Measurements from ENCODE around the gene KIF26B. TPM values are rescaled to one million over a fixed set of nuclear protein-coding genes. Genes with fewer than 3 reads are reported as not detected.
"Not testable (repeated sequence)": the region's sequence is repeated elsewhere in the genome, so short reads cannot be mapped to it uniquely, and the experiment has no call there.

Gene KIF26B
- total RNA-seq, 1 donor from 2014 or later: 1.1 TPM

GRCh38 chr1:245301921-245302320 is 147.1 kb downstream of the KIF26B start:
- intact Hi-C loops (cut with DNase I): no loop called here
- no peak for DNase-seq (ENCODE audit: low spot score)

GRCh38 chr1:245304698-245305097 is 149.9 kb downstream of the KIF26B start:
- intact Hi-C loops (cut with DNase I): no loop called here
- DNase-seq (ENCODE audit: low spot score): no peak

GRCh38 chr1:245306020-245306419 is 151.2 kb downstream of the KIF26B start:
- no peak for DNase-seq (ENCODE audit: low spot score)
- intact Hi-C loops (cut with DNase I): no loop called here

GRCh38 chr1:245306628-245307410 is 152.0 kb downstream of the KIF26B start:
- intact Hi-C loops (cut with DNase I): no loop called here
- no peak for DNase-seq (ENCODE audit: low spot score)

- intact Hi-C loops (cut with DNase I): no loop called here
- DNase-seq (ENCODE audit: low spot score): no peak
Observed at GRCh38 chr1:245310571-245311531, 156.1 kb downstream of the KIF26B start.

- DNase-seq (ENCODE audit: low spot score): no peak
- intact Hi-C loops (cut with DNase I): no loop called here
Observed at GRCh38 chr1:245311887-245312536, 157.2 kb downstream of the KIF26B start.

- intact Hi-C loops (cut with DNase I): no loop called here
Observed at GRCh38 chr1:245313576-245313975, 158.8 kb downstream of the KIF26B start.

GRCh38 chr1:245316784-245317183 is 162.0 kb downstream of the KIF26B start:
- intact Hi-C loops (cut with DNase I): no loop called here
- no peak for DNase-seq (ENCODE audit: low spot score)

More at GRCh38 chr1:245313576-245313975, 158.8 kb downstream of the KIF26B start:
- no peak for DNase-seq (ENCODE audit: low spot score)

GRCh38 chr1:245317217-245317616 is 162.4 kb downstream of the KIF26B start:
- DNase-seq (ENCODE audit: low spot score): no peak
- intact Hi-C loops (cut with DNase I): no loop called here

GRCh38 chr1:245319094-245319493 is 164.3 kb downstream of the KIF26B start:
- intact Hi-C loops (cut with DNase I): no loop called here
- no peak for DNase-seq (ENCODE audit: low spot score)

- no peak for DNase-seq (ENCODE audit: low spot score)
- intact Hi-C loops (cut with DNase I): no loop called here
Observed at GRCh38 chr1:245322673-245323072, 167.9 kb downstream of the KIF26B start.

- DNase-seq (ENCODE audit: low spot score); intact Hi-C loops (cut with DNase I): not testable (repeated sequence)
Observed at GRCh38 chr1:245323765-245324164, 169.0 kb downstream of the KIF26B start.

- intact Hi-C loops (cut with DNase I): no loop called here
- DNase-seq (ENCODE audit: low spot score): no peak
Observed at GRCh38 chr1:245325922-245326795, 171.4 kb downstream of the KIF26B start.

- intact Hi-C loops (cut with DNase I): no loop called here
Observed at GRCh38 chr1:245327360-245327759, 172.6 kb downstream of the KIF26B start.

GRCh38 chr1:245327842-245328241 is 173.1 kb downstream of the KIF26B start:
- DNase-seq (ENCODE audit: low spot score): no peak
- intact Hi-C loops (cut with DNase I): no loop called here

More at GRCh38 chr1:245327360-245327759, 172.6 kb downstream of the KIF26B start:
- no peak for DNase-seq (ENCODE audit: low spot score)

- DNase-seq (ENCODE audit: low spot score): no peak
- intact Hi-C loops (cut with DNase I): no loop called here
Observed at GRCh38 chr1:245330951-245331350, 176.2 kb downstream of the KIF26B start.

- DNase-seq (ENCODE audit: low spot score): no peak
- intact Hi-C loops (cut with DNase I): no loop called here
Observed at GRCh38 chr1:245332085-245332484, 177.3 kb downstream of the KIF26B start.

GRCh38 chr1:245332513-245332912 is 177.7 kb downstream of the KIF26B start:
- no peak for DNase-seq (ENCODE audit: low spot score)
- intact Hi-C loops (cut with DNase I): no loop called here

- DNase-seq (ENCODE audit: low spot score): no peak
- intact Hi-C loops (cut with DNase I): no loop called here
Observed at GRCh38 chr1:245334235-245334634, 179.4 kb downstream of the KIF26B start.

Measured in cardiac septum (tissue), 1 donor.